RKO (cell line): ENCODE results near the gene CHST2.

Experiments
- DNase-seq: peaks from one replicate; pipeline ENCODE4 v3.0.0-alpha.2; 2016; ENCODE audit warnings: low spot score

CHST2 gene

GRCh38 chr3:143134471-143134870 lies 14.9 kb downstream of the CHST2 start:
- DNase-seq: no peak

- peak; percentile 81 for DNase-seq
Observed at GRCh38 chr3:143135150-143135549, 15.6 kb downstream of the CHST2 start.

- DNase-seq: no peak
Observed at GRCh38 chr3:143137435-143138036, 18.0 kb downstream of the CHST2 start.

- no peak for DNase-seq
Observed at GRCh38 chr3:143138953-143139352, 19.4 kb downstream of the CHST2 start.

- no peak for DNase-seq
Observed at GRCh38 chr3:143139762-143140161, 20.2 kb downstream of the CHST2 start.

- DNase-seq: no peak
Observed at GRCh38 chr3:143140550-143140949, 21.0 kb downstream of the CHST2 start.

- no peak for DNase-seq
Observed at GRCh38 chr3:143142354-143142753, 22.8 kb downstream of the CHST2 start.

GRCh38 chr3:143145906-143146305 lies 26.3 kb downstream of the CHST2 start:
- no peak for DNase-seq

GRCh38 chr3:143146486-143147274 lies 27.1 kb downstream of the CHST2 start:
- DNase-seq: no peak

GRCh38 chr3:143147707-143148106 lies 28.1 kb downstream of the CHST2 start:
- DNase-seq: no peak

- DNase-seq: no peak
Observed at GRCh38 chr3:143150071-143150470, 30.5 kb downstream of the CHST2 start.

- DNase-seq: no peak
Observed at GRCh38 chr3:143151004-143151731, 31.6 kb downstream of the CHST2 start.

GRCh38 chr3:143152043-143152442 lies 32.5 kb downstream of the CHST2 start:
- no peak for DNase-seq

- no peak for DNase-seq
Observed at GRCh38 chr3:143155756-143156155, 36.2 kb downstream of the CHST2 start.

- no peak for DNase-seq
Observed at GRCh38 chr3:143158014-143158988, 38.7 kb downstream of the CHST2 start.

- no peak for DNase-seq
Observed at GRCh38 chr3:143160437-143160836, 40.9 kb downstream of the CHST2 start.

- no peak for DNase-seq
Observed at GRCh38 chr3:143163562-143164100, 44.1 kb downstream of the CHST2 start.

- no peak for DNase-seq
Observed at GRCh38 chr3:143165211-143165610, 45.6 kb downstream of the CHST2 start.

GRCh38 chr3:143165612-143166285 lies 46.2 kb downstream of the CHST2 start:
- DNase-seq: peak; percentile 77

GRCh38 chr3:143166376-143166775 lies 46.8 kb downstream of the CHST2 start:
- DNase-seq: no peak
